K562 (cell line): ENCODE results near the gene ZFP64. TPM values are rescaled to one million over a fixed set of nuclear protein-coding genes. Genes with fewer than 3 reads are reported as not detected.

Experiments used
- ATAC-seq: fragments of 200-7000 bp; cut with Tn5 transposase; 3 replicates; pipeline ENCODE4 v1.9.1; 2020; ENCODE audit warnings: moderate library complexity
- BruUV-seq: library from RNA; stranded (reverse); fragments of 400-500 nt; replicated peaks from 2 replicates; lab custom pipeline; 2021; lab: Mats Ljungman, UMichigan
- CTCF ChIA-PET: fragments of 300-600 bp; formaldehyde crosslinking; extraction: SDS; loops from one replicate; lab custom pipeline; 2021; ENCODE audit warnings: low intra/inter-chr PET ratio; lab: Yijun Ruan, JAX
- POLR2A ChIA-PET: fragments of 300-600, 350-650 bp; sonication (Branson Sonifier 250); formaldehyde crosslinking; extraction: SDS; loops from one replicate; lab custom pipeline; 2021; ENCODE audit warnings: antibody characterized with exemption, inconsistent platforms; lab: Yijun Ruan, JAX
- DNase-seq, 4 experiments: peaks; one replicate each; pipeline versions ENCODE4 v3.0.0 to v3.0.0-alpha.2; 2011 to 2018; ENCODE audit warnings: low spot score in 3 of 4, mixed read lengths in 3 of 4; ENCODE audit errors: extremely low read depth in 1 of 4
- FAIRE-seq: peaks from 2 replicates; lab custom pipeline; 2011; peaks lifted over from hg19 to GRCh38; lab: Jason Lieb, UNC
- H2AFZ ChIP-seq: 2 replicates; pipeline ENCODE4 v1.6.0; 2011; ENCODE audit warnings: low read depth, low read length, control low read depth, inconsistent platforms
- H3K27ac ChIP-seq: fragments of 200-600 bp; 3 replicates; pipeline ENCODE4 v1.8.0; 2011; ENCODE audit warnings: low read depth, mild to moderate bottlenecking, control low read depth, inconsistent platforms, low read length, moderate library complexity, mixed read lengths; ENCODE audit errors: extremely low read depth
- H3K27me3 ChIP-seq, 2 experiments: fragments of 300-600 bp in 1 of 2; 2 replicates in 1 of 2; 3 replicates in 1 of 2; pipeline versions ENCODE4 v1.6.0 to v1.8.0; 2011; ENCODE audit warnings: inconsistent platforms in 2 of 2, low read length in 2 of 2, mild to moderate bottlenecking in 1 of 2, mixed read lengths in 1 of 2, moderate library complexity in 1 of 2; ENCODE audit not compliant: control insufficient read depth in 2 of 2, insufficient read depth in 2 of 2
- H3K36me3 ChIP-seq: fragments of 300-600 bp; 3 replicates; pipeline ENCODE4 v1.8.0; 2011; ENCODE audit warnings: mild to moderate bottlenecking, low read length, inconsistent platforms; ENCODE audit not compliant: control insufficient read depth, insufficient read depth
- H3K4me1 ChIP-seq, 2 experiments: fragments of 200-600 bp in 1 of 2; replicated peaks in 1 of 2; 2 replicates in 1 of 2; 3 replicates in 1 of 2; pipeline versions ENCODE4 v1.5.1 to v1.8.0; 2011; ENCODE audit warnings: inconsistent platforms in 2 of 2, low read length in 2 of 2, mild to moderate bottlenecking in 1 of 2, mixed read lengths in 1 of 2, moderate library complexity in 1 of 2; ENCODE audit not compliant: control insufficient read depth in 2 of 2, insufficient read depth in 2 of 2
- H3K4me2 ChIP-seq: 2 replicates; pipeline ENCODE4 v1.6.1; 2011; ENCODE audit warnings: low read length, control low read depth, inconsistent platforms, mixed read lengths; ENCODE audit not compliant: insufficient read depth
- H3K4me3 ChIP-seq: fragments of 200-600 bp; sonication (generic), shearing (Covaris generic); 2 replicates; pipeline ENCODE4 v1.5.1; 2016; ENCODE audit warnings: control low read depth, inconsistent platforms
- H3K79me2 ChIP-seq: fragments of 200-600 bp; 3 replicates; pipeline ENCODE4 v1.8.0; 2011; ENCODE audit warnings: low read length, inconsistent platforms; ENCODE audit not compliant: control insufficient read depth, insufficient read depth
- H3K9ac ChIP-seq, 2 experiments: 2 replicates each; pipeline versions ENCODE4 v1.6.0 to v1.6.1; 2011; ENCODE audit warnings: low read depth in 2 of 2, low read length in 2 of 2, control low read depth in 1 of 2, inconsistent platforms in 1 of 2, mild to moderate bottlenecking in 1 of 2, mixed read lengths in 1 of 2; ENCODE audit not compliant: insufficient read depth in 1 of 2
- H3K9me1 ChIP-seq: one replicate; pipeline ENCODE4 v1.6.0; 2011; ENCODE audit warnings: inconsistent platforms, mild to moderate bottlenecking, low read length, moderate library complexity; ENCODE audit not compliant: control insufficient read depth, insufficient read depth
- H3K9me3 ChIP-seq: replicated peaks from 2 replicates; pipeline ENCODE4 v1.5.1; 2011; ENCODE audit warnings: low read depth, low read length, inconsistent platforms; ENCODE audit not compliant: control insufficient read depth, insufficient read depth
- H4K20me1 ChIP-seq: replicated peaks from 2 replicates; pipeline ENCODE4 v1.6.1; 2011; ENCODE audit warnings: low read length, inconsistent platforms, mixed read lengths; ENCODE audit not compliant: control insufficient read depth, insufficient read depth
- ASH1L ChIP-seq: fragments of 450-650 bp; IDR thresholded peaks from 2 replicates; pipeline ENCODE4 v1.6.1; 2018; ENCODE audit warnings: borderline replicate concordance, mild to moderate bottlenecking, low read depth; ENCODE audit not compliant: partially characterized antibody
- CREBBP ChIP-seq: IDR thresholded peaks from one replicate; pipeline ENCODE4 v1.6.1; 2012; ENCODE audit warnings: low read depth, mild to moderate bottlenecking, control low read depth, inconsistent platforms, low read length
- NFATC3 ChIP-seq: fragments of 450-650 bp; IDR thresholded peaks from 2 replicates; pipeline ENCODE4 v1.6.1; 2017; ENCODE audit warnings: mild to moderate bottlenecking
- NFE2L1 ChIP-seq: fragments of 450-650 bp; IDR thresholded peaks from 2 replicates; pipeline ENCODE4 v1.6.1; 2016; ENCODE audit warnings: missing genetic modification characterization, low read depth, mild to moderate bottlenecking, missing compliant biosample characterization, moderate library complexity, borderline replicate concordance
- TEAD2 ChIP-seq: fragments of 450-650 bp; IDR thresholded peaks from 2 replicates; pipeline ENCODE4 v1.6.1; 2016; ENCODE audit warnings: missing genetic modification characterization, control low read depth, missing compliant biosample characterization
- ZNF780A ChIP-seq: fragments of 250-450 bp; sonication (Bioruptor Pico); IDR thresholded peaks from 2 replicates; pipeline ENCODE4 v1.5.0; 2021; ENCODE audit warnings: mild to moderate bottlenecking
- WGBS: fragments of 100-300 bp; shearing (Covaris generic); methylation state at CpG from one replicate; pipeline ENCODE4 v1.1.6; 2016; ENCODE audit warnings: low coverage, mixed read lengths; ENCODE audit not compliant: insufficient coverage; ENCODE audit errors: missing lambda C conversion rate; 5-methylcytosine and 5-hydroxymethylcytosine counted together
- in situ Hi-C: fragments of 300-500 bp; cut with MboI; formaldehyde crosslinking; loops from 4 replicates; pipeline ENCODE4 v1.15.0; 2018; ENCODE audit warnings: inconsistent platforms, mixed read lengths
- intact Hi-C: fragments of 100-400 bp; cut with micrococcal nuclease; formaldehyde crosslinking; loops from 2 replicates; pipeline ENCODE4 v1.14.2; 2022
- polyA plus RNA-seq, 8 experiments: library from polyadenylated mRNA; depleted of rRNA in 4 of 8; stranded (reverse) in 5 of 8; unstranded in 3 of 8; fragments of >200 nt; fragmentation: Nextera tagmentation in 2 of 8; fragmentation: Illumina TruSeq in 1 of 8; extraction: Ambion mirVana in 2 of 8; extraction: Trizol in 1 of 8; gene quantifications; 2 replicates each; pipeline versions ENCODE4 v1.2.1 to v1.2.3, GENCODE V29; 2011 to 2014; ENCODE audit warnings: inconsistent platforms in 1 of 8, missing spikeins in 1 of 8
- total RNA-seq, 7 experiments: library from RNA; depleted of rRNA in 6 of 7; stranded (reverse); fragments of >200 nt in 6 of 7; fragmentation: Illumina TruSeq in 2 of 7; extraction: Trizol in 2 of 7; gene quantifications; 2 replicates each; pipeline versions ENCODE4 v1.2.1 to v1.2.3, GENCODE V29; 2011 to 2021; ENCODE audit warnings: low replicate concordance in 1 of 7
- TF ChIP-seq, protein P1 (sequence below), 2 experiments: IDR thresholded peaks; 2 replicates each; pipeline ENCODE4 v1.6.1; 2012; ENCODE audit warnings: improper control_type of control experiment in 2 of 2, low read depth in 2 of 2, low read length in 2 of 2, borderline replicate concordance in 1 of 2
- TF ChIP-seq, protein P2 (sequence below): sonication (generic); formaldehyde crosslinking; IDR thresholded peaks from 2 replicates; pipeline ENCODE4 v1.4.0; 2020; ENCODE audit warnings: mild to moderate bottlenecking, missing genetic modification reagents
- TF ChIP-seq, protein P3 (sequence below), 2 experiments: fragments of 200-800 bp in 1 of 2; sonication (Bioruptor generic) in 1 of 2; sonication (generic) in 1 of 2; formaldehyde crosslinking in 1 of 2; IDR thresholded peaks in 1 of 2; conservative IDR thresholded peaks in 1 of 2; 2 replicates each; pipeline versions ENCODE4 v1.5.0 to v1.6.1; 2016 to 2020; ENCODE audit warnings: missing compliant biosample characterization in 1 of 2, missing genetic modification characterization in 1 of 2, missing genetic modification reagents in 1 of 2
- TF ChIP-seq, protein P4 (sequence below): fragments of 450-650 bp; formaldehyde crosslinking; IDR thresholded peaks from 2 replicates; pipeline ENCODE4 v1.4.0; 2020; ENCODE audit warnings: mild to moderate bottlenecking
- TF ChIP-seq, protein P5 (sequence below): fragments of 250-450 bp; sonication (Bioruptor Pico); IDR thresholded peaks from 2 replicates; pipeline ENCODE4 v1.8.0; 2021; ENCODE audit warnings: borderline replicate concordance, mild to moderate bottlenecking, moderate library complexity; ENCODE audit not compliant: poor library complexity, severe bottlenecking
- TF ChIP-seq, protein P6 (sequence below): fragments of 450-650 bp; IDR thresholded peaks from 2 replicates; pipeline ENCODE4 v1.6.1; 2016; ENCODE audit warnings: low read depth, mild to moderate bottlenecking, moderate library complexity

Gene ZFP64
- total and polyA plus RNA-seq, 9 of the 15 experiments (the other 6 are each of a cell fraction or from before 2014, with no cell fraction given) = 1.4 to 13.4 (median 7.0) TPM

DNA sequence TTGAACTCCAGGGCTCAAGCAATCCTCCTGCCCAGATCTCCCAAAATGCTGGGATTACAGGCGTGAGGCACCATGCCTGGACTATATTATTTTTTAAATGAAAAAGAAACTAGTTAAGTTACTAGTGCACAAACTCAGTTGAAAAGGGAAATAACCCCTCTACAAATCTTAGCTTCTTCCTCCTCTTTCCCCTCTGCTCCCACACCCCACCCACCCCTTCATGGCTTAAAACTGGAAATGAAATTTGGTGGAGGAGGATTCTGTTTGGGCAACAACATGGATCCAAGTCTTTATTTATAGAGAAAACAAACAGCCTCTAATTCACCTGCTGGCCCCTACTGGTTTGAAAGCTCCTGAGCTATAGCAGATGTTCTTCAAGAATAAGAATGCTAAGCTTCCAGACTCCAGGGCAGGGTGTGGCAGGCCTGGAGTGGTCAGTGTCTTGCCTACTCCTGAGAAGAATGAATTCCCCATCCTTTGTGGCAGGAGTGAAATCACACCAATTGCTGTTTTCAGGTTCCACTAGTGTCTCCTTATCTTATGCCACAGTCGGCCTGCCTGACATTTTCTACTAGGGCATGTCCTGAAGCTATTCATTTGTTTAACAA, 73.5 kb downstream of the ZFP64 start:
- no peak overlapping the region for H3K27ac ChIP-seq
- TF ChIP-seq, protein P1, sequence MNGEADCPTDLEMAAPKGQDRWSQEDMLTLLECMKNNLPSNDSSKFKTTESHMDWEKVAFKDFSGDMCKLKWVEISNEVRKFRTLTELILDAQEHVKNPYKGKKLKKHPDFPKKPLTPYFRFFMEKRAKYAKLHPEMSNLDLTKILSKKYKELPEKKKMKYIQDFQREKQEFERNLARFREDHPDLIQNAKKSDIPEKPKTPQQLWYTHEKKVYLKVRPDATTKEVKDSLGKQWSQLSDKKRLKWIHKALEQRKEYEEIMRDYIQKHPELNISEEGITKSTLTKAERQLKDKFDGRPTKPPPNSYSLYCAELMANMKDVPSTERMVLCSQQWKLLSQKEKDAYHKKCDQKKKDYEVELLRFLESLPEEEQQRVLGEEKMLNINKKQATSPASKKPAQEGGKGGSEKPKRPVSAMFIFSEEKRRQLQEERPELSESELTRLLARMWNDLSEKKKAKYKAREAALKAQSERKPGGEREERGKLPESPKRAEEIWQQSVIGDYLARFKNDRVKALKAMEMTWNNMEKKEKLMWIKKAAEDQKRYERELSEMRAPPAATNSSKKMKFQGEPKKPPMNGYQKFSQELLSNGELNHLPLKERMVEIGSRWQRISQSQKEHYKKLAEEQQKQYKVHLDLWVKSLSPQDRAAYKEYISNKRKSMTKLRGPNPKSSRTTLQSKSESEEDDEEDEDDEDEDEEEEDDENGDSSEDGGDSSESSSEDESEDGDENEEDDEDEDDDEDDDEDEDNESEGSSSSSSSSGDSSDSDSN (IDR thresholded peaks at IDR 0.05; ENCODE audit: borderline replicate concordance in 1 of 2, low read depth in 2 of 2, low read length in 2 of 2) = no peak
- TF ChIP-seq ASH1L = no peak
- no peak for TF ChIP-seq NFE2L1 (tag)
- TF ChIP-seq, protein P2, sequence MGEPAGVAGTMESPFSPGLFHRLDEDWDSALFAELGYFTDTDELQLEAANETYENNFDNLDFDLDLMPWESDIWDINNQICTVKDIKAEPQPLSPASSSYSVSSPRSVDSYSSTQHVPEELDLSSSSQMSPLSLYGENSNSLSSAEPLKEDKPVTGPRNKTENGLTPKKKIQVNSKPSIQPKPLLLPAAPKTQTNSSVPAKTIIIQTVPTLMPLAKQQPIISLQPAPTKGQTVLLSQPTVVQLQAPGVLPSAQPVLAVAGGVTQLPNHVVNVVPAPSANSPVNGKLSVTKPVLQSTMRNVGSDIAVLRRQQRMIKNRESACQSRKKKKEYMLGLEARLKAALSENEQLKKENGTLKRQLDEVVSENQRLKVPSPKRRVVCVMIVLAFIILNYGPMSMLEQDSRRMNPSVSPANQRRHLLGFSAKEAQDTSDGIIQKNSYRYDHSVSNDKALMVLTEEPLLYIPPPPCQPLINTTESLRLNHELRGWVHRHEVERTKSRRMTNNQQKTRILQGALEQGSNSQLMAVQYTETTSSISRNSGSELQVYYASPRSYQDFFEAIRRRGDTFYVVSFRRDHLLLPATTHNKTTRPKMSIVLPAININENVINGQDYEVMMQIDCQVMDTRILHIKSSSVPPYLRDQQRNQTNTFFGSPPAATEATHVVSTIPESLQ (CRISPR knock-in tag) = no peak
- TF ChIP-seq, protein P3, sequence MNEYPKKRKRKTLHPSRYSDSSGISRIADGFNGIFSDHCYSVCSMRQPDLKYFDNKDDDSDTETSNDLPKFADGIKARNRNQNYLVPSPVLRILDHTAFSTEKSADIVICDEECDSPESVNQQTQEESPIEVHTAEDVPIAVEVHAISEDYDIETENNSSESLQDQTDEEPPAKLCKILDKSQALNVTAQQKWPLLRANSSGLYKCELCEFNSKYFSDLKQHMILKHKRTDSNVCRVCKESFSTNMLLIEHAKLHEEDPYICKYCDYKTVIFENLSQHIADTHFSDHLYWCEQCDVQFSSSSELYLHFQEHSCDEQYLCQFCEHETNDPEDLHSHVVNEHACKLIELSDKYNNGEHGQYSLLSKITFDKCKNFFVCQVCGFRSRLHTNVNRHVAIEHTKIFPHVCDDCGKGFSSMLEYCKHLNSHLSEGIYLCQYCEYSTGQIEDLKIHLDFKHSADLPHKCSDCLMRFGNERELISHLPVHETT (CRISPR knock-in tag; conservative IDR thresholded peaks at IDR 0.05 in 1 of 2, IDR thresholded peaks at IDR 0.05 in 1 of 2) = no peak
- TF ChIP-seq, protein P4, sequence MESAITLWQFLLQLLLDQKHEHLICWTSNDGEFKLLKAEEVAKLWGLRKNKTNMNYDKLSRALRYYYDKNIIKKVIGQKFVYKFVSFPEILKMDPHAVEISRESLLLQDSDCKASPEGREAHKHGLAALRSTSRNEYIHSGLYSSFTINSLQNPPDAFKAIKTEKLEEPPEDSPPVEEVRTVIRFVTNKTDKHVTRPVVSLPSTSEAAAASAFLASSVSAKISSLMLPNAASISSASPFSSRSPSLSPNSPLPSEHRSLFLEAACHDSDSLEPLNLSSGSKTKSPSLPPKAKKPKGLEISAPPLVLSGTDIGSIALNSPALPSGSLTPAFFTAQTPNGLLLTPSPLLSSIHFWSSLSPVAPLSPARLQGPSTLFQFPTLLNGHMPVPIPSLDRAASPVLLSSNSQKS (CRISPR knock-in tag) = no peak
- TF ChIP-seq, protein P5, sequence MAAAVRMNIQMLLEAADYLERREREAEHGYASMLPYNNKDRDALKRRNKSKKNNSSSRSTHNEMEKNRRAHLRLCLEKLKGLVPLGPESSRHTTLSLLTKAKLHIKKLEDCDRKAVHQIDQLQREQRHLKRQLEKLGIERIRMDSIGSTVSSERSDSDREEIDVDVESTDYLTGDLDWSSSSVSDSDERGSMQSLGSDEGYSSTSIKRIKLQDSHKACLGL (CRISPR knock-in tag) = no peak
- TF ChIP-seq ZNF780A (CRISPR knock-in tag) = no peak
- TF ChIP-seq NFATC3 = no peak
- TF ChIP-seq CREBBP = no peak
- TF ChIP-seq, protein P6, sequence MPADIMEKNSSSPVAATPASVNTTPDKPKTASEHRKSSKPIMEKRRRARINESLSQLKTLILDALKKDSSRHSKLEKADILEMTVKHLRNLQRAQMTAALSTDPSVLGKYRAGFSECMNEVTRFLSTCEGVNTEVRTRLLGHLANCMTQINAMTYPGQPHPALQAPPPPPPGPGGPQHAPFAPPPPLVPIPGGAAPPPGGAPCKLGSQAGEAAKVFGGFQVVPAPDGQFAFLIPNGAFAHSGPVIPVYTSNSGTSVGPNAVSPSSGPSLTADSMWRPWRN = no peak
- TF ChIP-seq TEAD2 (tag) = no peak
- CTCF ChIA-PET = no interaction called here
- no TSS peak for BruUV-seq
- no peaks in the 10 kb centered on the region for H3K27me3 ChIP-seq
- intact Hi-C loops = no loop called here
- H3K9me3 ChIP-seq = no peaks in the 10 kb centered on the region
- 16% methylated on average over 2 of the region's 2 CpGs for WGBS
- no peak overlapping the region for H3K4me3 ChIP-seq
- H3K36me3 ChIP-seq = no peaks in the 10 kb centered on the region
- ATAC-seq (no peak), FAIRE-seq (no peak), DNase-seq (no peak)
- no peaks in the 10 kb centered on the region for H4K20me1 ChIP-seq
- H3K9me1 ChIP-seq = no peaks in the 10 kb centered on the region
- H3K79me2 ChIP-seq = no peaks in the 10 kb centered on the region
- no peak overlapping the region for H2AFZ ChIP-seq
- POLR2A ChIA-PET = interaction anchor here (0.6 kb wide), 2 partner anchors 413 to 482 kb away, joined by 3 read pairs; no protein-coding TSS in a partner anchor
- H3K9ac ChIP-seq = no peak overlapping the region
- no peaks in the 10 kb centered on the region for H3K4me1 ChIP-seq
- in situ Hi-C loops = no loop called here
- H3K4me2 ChIP-seq = no peak overlapping the region
